ENCODE measurements around the gene MEAF6. TPM values are rescaled to one million over a fixed set of nuclear protein-coding genes. Genes with fewer than 3 reads are reported as not detected.
"Not testable (repeated sequence)": the region's sequence is repeated elsewhere in the genome, so short reads cannot be mapped to it uniquely, and the experiment has no call there.

The MEAF6 gene
- total RNA-seq, result 100 to 1,000 TPM; 175 to 252 TPM

- Histone ChIP-seq H3K4me1 (replicated peaks) (no peaks in the 10 kb centered on the region), H3K27me3 (replicated peaks; ENCODE audit: insufficient read depth) (no peaks in the 10 kb centered on the region), H3K27ac (peak within 1 kb of the TSS; percentile 96 to 97), H3K36me3 (no peaks in the 10 kb centered on the region), H3K4me3 (peak within 1 kb of the TSS; percentile 86 to 98), H3K9me3 (no peaks in the 10 kb centered on the region)
- DNase-seq (ENCODE audit: low spot score), result peak; percentile 77
- TF ChIP-seq POLR2AphosphoS5 (IDR thresholded peaks at IDR 0.05) (peak; percentile 79), POLR2A (IDR thresholded peaks at IDR 0.05) (peak; percentile 84), CTCF (IDR thresholded peaks at IDR 0.05) (peak; percentile 90 to 94 (median 91))
- intact Hi-C loops (cut with DNase I), result no loop called here
- under 1% methylated on average over 81 of the region's 100 CpGs for WGBS
Observed at GRCh38 chr1:37514350-37515184, at the start of gene MEAF6. TSS of gene MEAF6 (minus strand) at chr1:37514766. CDS start at chr1:37514746, 20 bp downstream.

- Histone ChIP-seq H3K27ac (no peak overlapping the region), H3K27me3 (replicated peaks; ENCODE audit: insufficient read depth) (no peaks in the 10 kb centered on the region), H3K4me1 (replicated peaks) (no peaks in the 10 kb centered on the region), H3K36me3 (peaks cover 14 to 16% of the 10 kb centered on the region in 2 donors), H3K4me3 (no peak overlapping the region), H3K9me3 (no peaks in the 10 kb centered on the region)
- WGBS, result 77% methylated on average over 1 of the region's 1 CpG
- no peak for TF ChIP-seq POLR2AphosphoS5 (IDR thresholded peaks at IDR 0.05)
- no peak for TF ChIP-seq CTCF (IDR thresholded peaks at IDR 0.05)
- no peak for TF ChIP-seq POLR2A (IDR thresholded peaks at IDR 0.05)
- DNase-seq (ENCODE audit: low spot score), result no peak
- intact Hi-C loops (cut with DNase I), result loop anchor here (2.0 kb wide), 1 partner anchor 120 kb away; no protein-coding TSS in a partner anchor
Observed at GRCh38 chr1:37562984-37563383, 48.4 kb upstream of the MEAF6 start.

GRCh38 chr1:37561133-37562132 is 46.9 kb upstream of the MEAF6 start:
- TF ChIP-seq POLR2A (IDR thresholded peaks at IDR 0.05), result no peak
- no peak for TF ChIP-seq CTCF (IDR thresholded peaks at IDR 0.05)
- TF ChIP-seq POLR2AphosphoS5 (IDR thresholded peaks at IDR 0.05), result no peak
- Histone ChIP-seq H3K9me3 (no peaks in the 10 kb centered on the region), H3K4me1 (replicated peaks) (no peaks in the 10 kb centered on the region), H3K27ac (no peak overlapping the region), H3K27me3 (replicated peaks; ENCODE audit: insufficient read depth) (no peaks in the 10 kb centered on the region), H3K36me3 (peaks cover 6 to 8% of the 10 kb centered on the region in 2 donors), H3K4me3 (no peak overlapping the region)
- intact Hi-C loops (cut with DNase I), result loop anchor here (2.0 kb wide), 1 partner anchor 121 kb away; no protein-coding TSS in a partner anchor
- 92% methylated on average over 21 of the region's 21 CpGs for WGBS
- no peak for DNase-seq (ENCODE audit: low spot score)

- 70% methylated on average over 10 of the region's 10 CpGs for WGBS
- no peak for DNase-seq (ENCODE audit: low spot score)
Observed at GRCh38 chr1:37560401-37561132, 46.0 kb upstream of the MEAF6 start.

GRCh38 chr1:37559957-37560379 is 45.4 kb upstream of the MEAF6 start:
- intact Hi-C loops (cut with DNase I), result loop anchor here (10.0 kb wide), 1 partner anchor 245 kb away; the partner anchor contains the start of genes C1orf122 and YRDC
- H3K27me3 ChIP-seq (replicated peaks; ENCODE audit: insufficient read depth); H3K9me3 ChIP-seq; DNase-seq (ENCODE audit: low spot score); H3K4me1 ChIP-seq (replicated peaks); H3K4me3 ChIP-seq; H3K27ac ChIP-seq; H3K36me3 ChIP-seq: not testable (repeated sequence)
- 70% methylated on average over 12 of the region's 12 CpGs for WGBS

More at GRCh38 chr1:37560401-37561132, 46.0 kb upstream of the MEAF6 start:
- H3K36me3 ChIP-seq, result peaks cover 2 to 6% of the 10 kb centered on the region in 2 donors
- H3K4me1 ChIP-seq (replicated peaks), result peaks cover 4% of the 10 kb centered on the region
- no peak overlapping the region for H3K27ac ChIP-seq
- no peak for TF ChIP-seq CTCF (IDR thresholded peaks at IDR 0.05)
- TF ChIP-seq POLR2AphosphoS5 (IDR thresholded peaks at IDR 0.05), result no peak
- no peak for TF ChIP-seq POLR2A (IDR thresholded peaks at IDR 0.05)
- no peaks in the 10 kb centered on the region for H3K27me3 ChIP-seq (replicated peaks; ENCODE audit: insufficient read depth)
- intact Hi-C loops (cut with DNase I), result no loop called here
- H3K4me3 ChIP-seq, result no peak overlapping the region
- no peaks in the 10 kb centered on the region for H3K9me3 ChIP-seq

Measured in prostate gland (tissue), 2 donors.